Stomach (tissue), 4 donors: ENCODE data around the gene C17orf58.

Source experiments
- EP300 ChIP-seq: sonication (generic); formaldehyde crosslinking; IDR thresholded peaks from one replicate; pipeline ENCODE4 v1.6.1; 2017; ENCODE audit warnings: antibody characterized with exemption
- POLR2AphosphoS5 ChIP-seq, 3 donors: sonication (generic); formaldehyde crosslinking; IDR thresholded peaks; one replicate each; pipeline ENCODE4 v1.6.1; 2016; ENCODE audit warnings: antibody characterized with exemption in 3 of 3
- TF ChIP-seq, protein P1 (sequence below), 7 experiments: fragments of 450-650 bp in 4 of 7; fragments of 200-600 bp in 3 of 7; sonication (generic) in 3 of 7; IDR thresholded peaks; one replicate each; pipeline ENCODE4 v1.5.1; 2016 to 2019; ENCODE audit warnings: antibody characterized with exemption in 7 of 7, control low read depth in 2 of 7, mild to moderate bottlenecking in 1 of 7

DNA sequence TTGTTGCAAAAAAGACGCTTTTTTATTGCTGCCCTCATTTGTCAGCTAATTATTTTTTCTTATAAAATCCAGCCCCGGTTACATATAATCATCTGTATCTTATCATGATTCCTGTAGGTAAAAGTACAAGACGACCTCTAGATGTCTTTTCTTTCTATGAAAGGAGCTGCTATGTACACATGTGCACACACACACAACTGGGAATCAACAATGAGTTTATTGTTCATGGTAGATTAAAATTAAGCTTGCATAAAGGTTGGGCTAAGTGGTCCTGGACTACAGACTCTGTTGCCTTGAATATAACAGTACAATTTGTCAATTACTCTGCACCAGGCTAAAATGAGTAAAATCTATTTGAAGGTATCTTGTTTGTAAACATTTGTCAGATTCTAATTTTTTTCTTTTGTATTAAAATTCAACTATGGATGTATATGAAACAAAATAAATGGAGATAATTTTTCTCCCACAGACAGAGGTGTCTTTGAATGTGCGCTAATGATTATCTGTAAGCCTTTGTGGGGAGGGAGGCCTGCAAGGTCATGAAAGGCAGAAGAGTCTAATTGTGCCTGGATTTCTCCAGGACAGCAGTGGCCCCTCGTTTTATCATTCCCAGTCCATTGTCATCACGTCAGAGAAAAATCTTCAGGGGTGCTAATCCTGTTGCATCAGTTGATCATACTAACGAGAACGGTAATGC is 13.4 kb downstream of the C17orf58 start:
- TF ChIP-seq, protein P1, sequence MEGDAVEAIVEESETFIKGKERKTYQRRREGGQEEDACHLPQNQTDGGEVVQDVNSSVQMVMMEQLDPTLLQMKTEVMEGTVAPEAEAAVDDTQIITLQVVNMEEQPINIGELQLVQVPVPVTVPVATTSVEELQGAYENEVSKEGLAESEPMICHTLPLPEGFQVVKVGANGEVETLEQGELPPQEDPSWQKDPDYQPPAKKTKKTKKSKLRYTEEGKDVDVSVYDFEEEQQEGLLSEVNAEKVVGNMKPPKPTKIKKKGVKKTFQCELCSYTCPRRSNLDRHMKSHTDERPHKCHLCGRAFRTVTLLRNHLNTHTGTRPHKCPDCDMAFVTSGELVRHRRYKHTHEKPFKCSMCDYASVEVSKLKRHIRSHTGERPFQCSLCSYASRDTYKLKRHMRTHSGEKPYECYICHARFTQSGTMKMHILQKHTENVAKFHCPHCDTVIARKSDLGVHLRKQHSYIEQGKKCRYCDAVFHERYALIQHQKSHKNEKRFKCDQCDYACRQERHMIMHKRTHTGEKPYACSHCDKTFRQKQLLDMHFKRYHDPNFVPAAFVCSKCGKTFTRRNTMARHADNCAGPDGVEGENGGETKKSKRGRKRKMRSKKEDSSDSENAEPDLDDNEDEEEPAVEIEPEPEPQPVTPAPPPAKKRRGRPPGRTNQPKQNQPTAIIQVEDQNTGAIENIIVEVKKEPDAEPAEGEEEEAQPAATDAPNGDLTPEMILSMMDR (IDR thresholded peaks at IDR 0.05): no peak
- no peak for TF ChIP-seq POLR2AphosphoS5 (IDR thresholded peaks at IDR 0.05)
- TF ChIP-seq EP300: no peak
